GM12801 (cell line): ENCODE results near the gene PDE4D.

Experiments used
- TF ChIP-seq, protein P1 (sequence below): IDR thresholded peaks from one replicate; pipeline ENCODE4 v1.5.1; 2011; ENCODE audit warnings: control low read depth; ENCODE audit not compliant: insufficient read length; ENCODE audit errors: extremely low read depth

PDE4D gene

DNA sequence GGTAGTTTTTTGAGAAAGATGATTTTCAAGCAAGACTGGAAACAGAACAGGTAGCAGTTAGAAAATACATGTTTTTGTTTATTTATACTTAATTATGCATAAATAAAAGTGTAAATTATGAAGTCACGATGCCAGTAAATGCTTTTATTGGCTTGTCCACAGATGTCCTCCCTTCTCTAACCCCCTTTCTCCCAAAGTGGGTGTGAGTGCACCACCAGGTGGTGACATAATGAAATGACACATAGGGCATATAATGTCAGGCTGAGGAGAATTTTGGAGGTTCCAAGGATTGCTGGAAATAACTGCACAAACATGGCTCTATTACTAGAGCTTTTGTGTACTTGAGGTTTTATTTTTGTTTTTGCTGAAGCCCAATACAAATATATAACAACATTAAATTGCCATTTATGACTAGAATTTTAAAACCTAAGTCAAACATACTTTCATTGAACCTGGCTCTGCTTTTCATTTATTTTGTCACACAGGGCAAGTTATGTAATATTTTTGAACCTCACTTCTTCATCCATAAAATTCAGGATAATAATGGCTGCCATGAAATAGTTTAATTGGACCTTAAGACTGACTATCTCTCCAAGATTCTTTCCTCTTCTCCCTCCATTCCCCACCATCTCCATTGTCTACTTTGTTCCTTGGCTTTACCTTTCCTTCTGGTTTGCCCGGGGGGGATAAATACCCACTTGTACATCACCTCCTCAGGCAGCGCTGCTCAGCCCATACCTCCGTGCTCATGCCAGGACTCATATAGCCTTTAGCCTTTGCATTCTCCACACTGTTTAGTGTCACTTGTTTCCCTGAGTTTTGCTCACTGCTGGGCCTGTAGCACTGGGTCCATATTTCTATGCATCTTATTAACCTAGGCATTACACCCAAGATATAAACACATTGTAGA is 168.8 kb downstream of the PDE4D start:
- TF ChIP-seq, protein P1, sequence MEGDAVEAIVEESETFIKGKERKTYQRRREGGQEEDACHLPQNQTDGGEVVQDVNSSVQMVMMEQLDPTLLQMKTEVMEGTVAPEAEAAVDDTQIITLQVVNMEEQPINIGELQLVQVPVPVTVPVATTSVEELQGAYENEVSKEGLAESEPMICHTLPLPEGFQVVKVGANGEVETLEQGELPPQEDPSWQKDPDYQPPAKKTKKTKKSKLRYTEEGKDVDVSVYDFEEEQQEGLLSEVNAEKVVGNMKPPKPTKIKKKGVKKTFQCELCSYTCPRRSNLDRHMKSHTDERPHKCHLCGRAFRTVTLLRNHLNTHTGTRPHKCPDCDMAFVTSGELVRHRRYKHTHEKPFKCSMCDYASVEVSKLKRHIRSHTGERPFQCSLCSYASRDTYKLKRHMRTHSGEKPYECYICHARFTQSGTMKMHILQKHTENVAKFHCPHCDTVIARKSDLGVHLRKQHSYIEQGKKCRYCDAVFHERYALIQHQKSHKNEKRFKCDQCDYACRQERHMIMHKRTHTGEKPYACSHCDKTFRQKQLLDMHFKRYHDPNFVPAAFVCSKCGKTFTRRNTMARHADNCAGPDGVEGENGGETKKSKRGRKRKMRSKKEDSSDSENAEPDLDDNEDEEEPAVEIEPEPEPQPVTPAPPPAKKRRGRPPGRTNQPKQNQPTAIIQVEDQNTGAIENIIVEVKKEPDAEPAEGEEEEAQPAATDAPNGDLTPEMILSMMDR, result no peak

DNA sequence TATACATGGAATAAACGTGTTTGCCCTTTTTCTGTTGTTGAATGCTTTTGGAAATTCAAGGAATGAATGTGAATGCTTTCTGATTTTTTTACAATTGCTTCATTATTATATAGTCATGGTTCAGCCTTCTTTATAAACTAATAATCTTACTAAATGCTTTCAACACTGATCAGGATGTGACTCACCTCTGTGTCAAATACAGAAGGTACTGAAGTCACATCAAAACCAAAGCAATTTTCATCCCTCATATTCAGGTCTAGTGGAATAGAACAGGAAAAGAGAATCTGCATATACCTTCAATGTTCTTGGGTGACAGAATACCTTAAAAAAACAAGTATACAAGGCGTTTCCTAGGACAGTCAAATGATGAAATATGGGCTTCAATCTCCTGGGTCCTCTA is 170.7 kb downstream of the PDE4D start:
- TF ChIP-seq, protein P1, result no peak

DNA sequence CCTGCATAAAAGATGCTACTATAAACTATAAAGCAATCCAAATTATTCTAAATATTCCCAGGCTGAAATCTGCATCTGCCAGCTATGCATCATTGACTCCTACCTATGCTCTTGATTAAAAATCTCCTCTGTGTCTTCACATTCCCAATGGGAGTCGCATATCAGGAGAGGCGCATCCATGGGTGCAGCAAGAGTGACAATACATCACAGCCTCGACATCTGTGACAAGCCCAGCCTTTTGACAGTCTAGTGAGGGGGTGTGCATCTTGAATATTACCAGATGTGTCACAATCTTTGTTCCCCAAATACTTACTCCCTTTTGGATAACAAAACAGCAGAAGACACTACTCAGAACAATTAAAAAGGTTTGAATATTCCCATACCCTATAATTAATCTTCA is 171.8 kb downstream of the PDE4D start:
- TF ChIP-seq, protein P1, result no peak

DNA sequence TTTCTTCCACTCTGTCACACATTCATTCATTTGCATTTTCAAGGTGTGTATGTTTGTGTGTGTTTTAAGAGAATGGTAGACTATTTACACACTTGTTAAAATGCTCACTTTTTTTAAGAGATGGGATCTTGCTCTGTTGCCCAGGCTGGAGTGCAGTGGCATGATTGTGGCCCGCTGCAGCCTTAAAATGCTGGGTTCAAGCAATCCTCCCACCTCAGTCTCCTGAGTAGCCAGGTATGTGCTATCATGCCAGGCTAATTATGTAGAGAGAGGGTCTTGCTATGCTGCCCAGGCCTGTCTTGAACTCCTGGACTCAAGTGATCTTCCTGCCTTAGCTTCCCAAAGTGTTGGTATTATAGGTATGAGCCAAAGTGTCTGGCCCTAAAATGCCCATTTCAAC is 173.5 kb downstream of the PDE4D start:
- TF ChIP-seq, protein P1, result no peak

DNA sequence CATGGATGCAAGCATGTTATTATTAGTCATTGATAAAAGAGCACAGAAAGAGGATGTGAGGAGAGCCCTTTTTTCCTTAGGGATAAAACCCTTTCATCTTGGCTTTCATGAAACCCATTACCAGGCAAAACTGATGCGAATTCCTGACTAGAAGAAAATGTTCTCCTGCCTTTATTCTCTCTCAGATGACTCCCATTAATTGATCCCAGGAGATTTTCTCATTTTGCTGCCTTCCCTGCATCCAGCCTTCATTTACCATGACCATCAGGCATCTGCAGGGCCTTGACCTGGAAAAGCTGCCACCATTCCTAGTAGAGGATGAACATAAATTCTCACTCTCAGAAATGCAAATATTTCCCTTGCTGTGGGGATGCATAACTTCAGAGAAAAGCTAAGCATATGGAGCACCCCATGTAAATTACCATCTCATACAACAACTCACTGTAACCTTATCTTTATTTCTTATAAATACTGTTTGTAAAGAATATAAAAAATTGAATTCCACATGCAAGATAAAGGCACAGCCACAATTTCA is 176.5 kb downstream of the PDE4D start:
- TF ChIP-seq, protein P1, result no peak

DNA sequence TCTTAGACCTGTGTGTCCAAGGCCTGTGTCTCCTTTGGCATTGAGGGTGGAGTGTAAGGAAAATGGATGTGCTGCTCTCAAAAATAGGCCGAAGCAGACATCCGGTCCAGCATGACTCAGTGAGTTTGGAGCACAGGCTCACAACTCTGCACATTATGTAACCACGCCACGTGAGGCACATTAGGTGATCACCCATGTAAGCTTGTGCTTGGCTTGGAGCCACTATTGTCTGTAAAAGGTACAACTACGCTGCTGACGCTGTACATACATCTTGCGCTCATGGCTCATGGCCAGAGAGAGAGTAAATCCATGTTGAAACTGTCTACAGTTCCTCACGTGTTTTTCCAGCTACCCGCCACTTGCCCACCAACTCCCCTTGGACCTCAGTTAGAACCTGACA is 177.5 kb downstream of the PDE4D start:
- TF ChIP-seq, protein P1, result no peak

DNA sequence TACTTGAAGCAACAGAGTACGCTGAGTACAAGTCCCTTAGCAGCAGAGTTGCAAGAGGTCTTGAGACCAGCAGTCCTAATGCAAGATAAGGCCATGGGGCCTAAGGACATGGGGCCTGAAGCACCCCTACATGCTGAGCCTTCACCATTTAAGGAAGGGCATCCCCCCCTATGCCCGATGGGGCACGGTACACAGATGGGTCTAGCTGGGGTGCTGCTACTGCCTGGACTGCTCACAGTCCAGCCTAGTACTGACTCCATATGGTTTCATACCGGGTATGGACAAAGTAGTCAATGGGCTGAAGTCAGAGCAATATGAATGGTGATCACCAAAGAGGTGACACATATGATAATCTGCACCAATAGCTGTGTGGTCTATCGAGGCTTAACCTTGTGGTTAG is 178.3 kb downstream of the PDE4D start:
- TF ChIP-seq, protein P1, result no peak
